ENCODE results near the gene BCDIN3D.
"Not testable (repeated sequence)": the region's sequence is repeated elsewhere in the genome, so short reads cannot be mapped to it uniquely, and the experiment has no call there.

- TF ChIP-seq POLR2AphosphoS5 (IDR thresholded peaks at IDR 0.05; ENCODE audit: low read depth, low read length); CTCF (IDR thresholded peaks at IDR 0.05); SIN3A (IDR thresholded peaks at IDR 0.05; ENCODE audit: borderline replicate concordance, insufficient read depth, low read depth, low read length): not testable (repeated sequence)
Measured at GRCh38 chr12:49855890-49856289, 13.0 kb upstream of the BCDIN3D start.

All from Panc1 (cell line).